HG03469 (cell line): ENCODE measurements around the gene DNAJB6.
A peak's percentile ranks its signal among the peaks of the same experiment; 100 is the strongest.

Source experiments
- ATAC-seq: cut with Tn5 transposase; IDR thresholded peaks from one replicate; pipeline ENCODE4 v1.9.1; 2021; ENCODE audit warnings: mild to moderate bottlenecking, moderate library complexity, moderate number of reproducible peaks; ENCODE audit not compliant: unreplicated experiment

The DNAJB6 gene

GRCh38 chr7:157336383-157337315 is at the start of gene DNAJB6:
TSS of gene DNAJB6 (plus strand) at chr7:157337004. CDS start at chr7:157358573, 21,569 bp downstream.
- peak; percentile 57 for ATAC-seq

GRCh38 chr7:157291404-157292080 is 45.3 kb upstream of the DNAJB6 start:
- no peak for ATAC-seq

GRCh38 chr7:157292258-157292657 is 44.5 kb upstream of the DNAJB6 start:
- ATAC-seq = no peak

- no peak for ATAC-seq
Measured at GRCh38 chr7:157292770-157293412, 43.9 kb upstream of the DNAJB6 start.

GRCh38 chr7:157293413-157293788 is 43.4 kb upstream of the DNAJB6 start:
- no peak for ATAC-seq

- no peak for ATAC-seq
Measured at GRCh38 chr7:157294773-157295172, 42.0 kb upstream of the DNAJB6 start.

GRCh38 chr7:157295338-157295737 is 41.5 kb upstream of the DNAJB6 start:
- ATAC-seq = no peak

GRCh38 chr7:157297185-157297584 is 39.6 kb upstream of the DNAJB6 start:
- no peak for ATAC-seq

GRCh38 chr7:157299317-157299612 is 37.5 kb upstream of the DNAJB6 start:
- ATAC-seq = no peak

GRCh38 chr7:157299613-157300368 is 37.0 kb upstream of the DNAJB6 start:
- no peak for ATAC-seq

- ATAC-seq = no peak
Measured at GRCh38 chr7:157300369-157300825, 36.4 kb upstream of the DNAJB6 start.

- ATAC-seq = no peak
Measured at GRCh38 chr7:157301610-157302120, 35.1 kb upstream of the DNAJB6 start.

- no peak for ATAC-seq
Measured at GRCh38 chr7:157306846-157307838, 29.7 kb upstream of the DNAJB6 start.

GRCh38 chr7:157309988-157310668 is 26.7 kb upstream of the DNAJB6 start:
- ATAC-seq = no peak

- ATAC-seq = no peak
Measured at GRCh38 chr7:157310676-157311185, 26.1 kb upstream of the DNAJB6 start.

GRCh38 chr7:157312941-157313340 is 23.9 kb upstream of the DNAJB6 start:
- ATAC-seq = no peak

GRCh38 chr7:157313645-157314044 is 23.2 kb upstream of the DNAJB6 start:
- ATAC-seq = no peak

GRCh38 chr7:157318015-157318706 is 18.6 kb upstream of the DNAJB6 start:
- peak; percentile 84 for ATAC-seq
